ENCODE measurements around the gene CYB5D1.

CYB5D1 gene

DNA sequence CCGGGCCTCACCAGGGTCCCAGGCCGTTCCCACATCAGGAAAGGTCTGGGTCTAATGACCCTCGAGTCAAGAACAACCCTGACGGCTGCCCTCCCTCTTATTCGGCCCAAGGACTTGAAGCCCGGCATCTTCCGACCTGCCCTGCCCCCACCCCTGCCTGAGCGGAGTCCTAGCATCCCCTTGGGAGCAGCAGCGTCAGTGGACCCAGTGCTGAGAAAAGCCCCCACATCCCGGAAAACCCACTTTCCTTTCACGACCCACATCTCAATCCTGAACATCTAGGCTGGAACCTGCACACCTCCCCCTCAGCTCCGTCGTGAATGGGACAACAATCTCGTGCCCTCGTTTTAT lies 2.2 kb upstream of the CYB5D1 start:
- Histone ChIP-seq H3K9ac (ENCODE audit: low read depth, low read length) (peak overlapping the region; percentile 79), H3K27ac (ENCODE audit: low read length) (no peak overlapping the region), H3K4me2 (ENCODE audit: insufficient read depth, low read length) (peak overlapping the region; percentile 100), H2AFZ (ENCODE audit: low read depth, low read length) (no peak overlapping the region), H3K4me3 (ENCODE audit: low read depth in 1 of 2, low read length in 2 of 2) (peak overlapping the region in 1 of 2 experiments; percentile 73; a peak in 2 of 4 replicates), H3K9me3 (ENCODE audit: insufficient read depth, low read length, severe bottlenecking) (no peaks in the 10 kb centered on the region), H3K4me1 (ENCODE audit: insufficient read depth, low read length) (peaks cover 53% of the 10 kb centered on the region), H4K20me1 (ENCODE audit: insufficient read depth, low read length) (peaks cover 2% of the 10 kb centered on the region; the same call in 1 of the 2 replicates), H3K79me2 (ENCODE audit: insufficient read depth, low read length) (peaks cover 35% of the 10 kb centered on the region), H3K27me3 (ENCODE audit: insufficient read depth, low read length, poor library complexity) (no peaks in the 10 kb centered on the region), H3K36me3 (ENCODE audit: insufficient read depth, low read length) (peaks cover 45% of the 10 kb centered on the region)
- DNase-seq (no peak), ATAC-seq (ENCODE audit: insufficient read depth, low read depth) (no peak)
- TF ChIP-seq, protein P1, sequence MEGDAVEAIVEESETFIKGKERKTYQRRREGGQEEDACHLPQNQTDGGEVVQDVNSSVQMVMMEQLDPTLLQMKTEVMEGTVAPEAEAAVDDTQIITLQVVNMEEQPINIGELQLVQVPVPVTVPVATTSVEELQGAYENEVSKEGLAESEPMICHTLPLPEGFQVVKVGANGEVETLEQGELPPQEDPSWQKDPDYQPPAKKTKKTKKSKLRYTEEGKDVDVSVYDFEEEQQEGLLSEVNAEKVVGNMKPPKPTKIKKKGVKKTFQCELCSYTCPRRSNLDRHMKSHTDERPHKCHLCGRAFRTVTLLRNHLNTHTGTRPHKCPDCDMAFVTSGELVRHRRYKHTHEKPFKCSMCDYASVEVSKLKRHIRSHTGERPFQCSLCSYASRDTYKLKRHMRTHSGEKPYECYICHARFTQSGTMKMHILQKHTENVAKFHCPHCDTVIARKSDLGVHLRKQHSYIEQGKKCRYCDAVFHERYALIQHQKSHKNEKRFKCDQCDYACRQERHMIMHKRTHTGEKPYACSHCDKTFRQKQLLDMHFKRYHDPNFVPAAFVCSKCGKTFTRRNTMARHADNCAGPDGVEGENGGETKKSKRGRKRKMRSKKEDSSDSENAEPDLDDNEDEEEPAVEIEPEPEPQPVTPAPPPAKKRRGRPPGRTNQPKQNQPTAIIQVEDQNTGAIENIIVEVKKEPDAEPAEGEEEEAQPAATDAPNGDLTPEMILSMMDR (IDR thresholded peaks at IDR 0.05; ENCODE audit: borderline replicate concordance, extremely low read depth, low read length, poor library complexity, severe bottlenecking): no peak
- TF ChIP-seq EZH2 (IDR thresholded peaks at IDR 0.05; ENCODE audit: borderline replicate concordance, low read depth, low read length, severe bottlenecking): no peak

DNA sequence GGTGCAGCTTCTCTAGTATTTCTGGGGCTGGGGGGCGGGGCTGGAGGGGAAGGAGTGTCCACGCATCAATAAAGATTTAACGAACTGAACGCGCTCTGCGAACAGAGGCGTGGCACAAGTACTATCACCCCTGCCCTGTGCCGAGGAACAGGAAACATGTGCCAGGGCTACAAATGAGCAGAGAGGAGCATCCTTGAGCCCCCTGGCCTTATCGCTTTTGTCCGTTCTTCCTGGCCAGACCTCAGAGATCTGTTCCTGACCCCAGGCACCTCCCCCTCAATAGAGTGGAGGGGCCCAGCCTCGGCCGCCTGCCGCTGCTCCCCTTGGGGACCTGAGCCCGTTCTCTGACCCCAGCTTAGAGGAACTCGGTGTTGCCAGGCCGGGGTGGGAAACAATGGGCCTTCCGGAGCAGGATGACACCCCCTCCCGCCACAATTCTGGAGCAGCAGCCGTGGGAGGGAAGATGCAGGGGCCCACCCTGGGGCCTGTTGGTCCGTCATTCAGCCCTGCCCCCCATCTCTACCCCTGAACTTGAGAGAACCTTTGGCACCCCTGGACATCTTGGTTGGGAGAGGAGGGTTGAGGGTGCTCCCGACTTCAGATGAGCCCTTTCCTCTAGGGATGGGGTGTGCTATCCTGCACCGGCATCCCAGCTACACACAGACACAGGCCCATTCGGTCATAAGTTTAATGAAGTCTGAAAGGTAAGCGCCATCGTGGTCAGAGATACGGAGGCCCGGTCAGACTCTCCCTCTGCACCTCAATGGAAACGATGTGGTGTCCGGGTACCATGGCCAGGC lies 1.6 kb upstream of the CYB5D1 start:
- ATAC-seq (ENCODE audit: insufficient read depth, low read depth) (no peak), DNase-seq (peak; percentile 16)
- H4K20me1 ChIP-seq (ENCODE audit: insufficient read depth, low read length): peaks cover 2% of the 10 kb centered on the region; the same call in 1 of the 2 replicates
- peaks cover 43% of the 10 kb centered on the region for H3K36me3 ChIP-seq (ENCODE audit: insufficient read depth, low read length)
- H3K27me3 ChIP-seq (ENCODE audit: insufficient read depth, low read length, poor library complexity): no peaks in the 10 kb centered on the region
- H3K9me3 ChIP-seq (ENCODE audit: insufficient read depth, low read length, severe bottlenecking): no peaks in the 10 kb centered on the region
- H3K79me2 ChIP-seq (ENCODE audit: insufficient read depth, low read length): peaks cover 35% of the 10 kb centered on the region
- peak overlapping the region; percentile 96 for H2AFZ ChIP-seq (ENCODE audit: low read depth, low read length)
- peak overlapping the region; percentile 79 for H3K9ac ChIP-seq (ENCODE audit: low read depth, low read length)
- H3K4me1 ChIP-seq (ENCODE audit: insufficient read depth, low read length): peaks cover 49% of the 10 kb centered on the region
- H3K27ac ChIP-seq (ENCODE audit: low read length): peak overlapping the region; percentile 98
- H3K4me3 ChIP-seq (ENCODE audit: low read depth in 1 of 2, low read length in 2 of 2): peak overlapping the region; percentile 73 to 83
- TF ChIP-seq, protein P1 (IDR thresholded peaks at IDR 0.05; ENCODE audit: borderline replicate concordance, extremely low read depth, low read length, poor library complexity, severe bottlenecking): no peak
- TF ChIP-seq EZH2 (IDR thresholded peaks at IDR 0.05; ENCODE audit: borderline replicate concordance, low read depth, low read length, severe bottlenecking): no peak
- peak overlapping the region; percentile 100 for H3K4me2 ChIP-seq (ENCODE audit: insufficient read depth, low read length)

DNA sequence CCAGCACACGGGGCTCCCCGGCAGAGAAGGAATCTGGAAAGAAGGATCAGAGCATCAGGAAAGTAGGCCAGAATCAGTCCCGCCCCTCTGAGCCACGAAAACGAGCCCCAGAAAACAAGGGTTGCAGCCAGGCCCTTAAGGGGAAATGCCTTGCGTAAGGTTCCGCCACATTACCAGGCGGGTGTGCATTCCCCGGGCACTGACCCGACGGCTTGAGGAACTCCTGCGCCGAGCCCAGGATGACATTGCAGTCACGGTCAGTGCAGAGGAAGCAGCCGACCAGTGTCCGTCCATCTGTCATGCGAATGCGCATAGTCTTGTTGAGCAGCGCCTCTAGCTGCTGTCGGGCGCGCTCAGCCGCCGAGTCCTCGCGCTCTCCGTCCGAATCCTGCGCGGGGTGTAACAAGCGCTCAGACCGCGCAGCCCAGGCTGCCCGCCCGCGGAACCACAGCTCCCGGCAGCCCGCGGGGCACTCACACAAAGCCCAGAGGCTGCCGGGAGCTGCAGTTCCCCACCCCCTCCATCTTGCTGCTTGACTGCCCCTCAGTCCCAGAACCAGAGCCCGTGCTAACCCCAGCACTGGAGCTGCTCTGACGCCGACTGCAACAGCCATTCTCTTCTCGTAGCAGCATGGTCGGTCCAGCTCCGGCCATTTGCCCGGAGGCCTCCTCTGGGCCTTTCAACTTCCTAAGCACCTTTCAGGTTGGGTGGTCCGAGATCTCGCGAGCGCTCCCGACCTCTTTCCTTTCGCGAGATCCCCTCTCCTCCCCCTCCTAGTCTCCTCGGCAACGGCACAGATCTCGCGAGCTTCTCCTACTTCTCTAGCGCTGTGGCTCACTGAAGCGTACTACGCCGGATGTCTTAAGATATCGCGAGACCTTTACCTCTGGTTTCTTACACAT lies 741 bp upstream of the CYB5D1 start, which contains the start of gene NAA38:
TSS of gene NAA38 (minus strand) at position 749 of the 902 bp plus-strand sequence. CDS start at position 653, 96 bp downstream.
- peaks cover 38% of the 10 kb centered on the region for H3K36me3 ChIP-seq (ENCODE audit: insufficient read depth, low read length)
- H2AFZ ChIP-seq (ENCODE audit: low read depth, low read length): peak within 1 kb of the TSS; percentile 96
- H3K4me2 ChIP-seq (ENCODE audit: insufficient read depth, low read length): peak within 1 kb of the TSS; percentile 100
- TF ChIP-seq, protein P1 (IDR thresholded peaks at IDR 0.05; ENCODE audit: borderline replicate concordance, extremely low read depth, low read length, poor library complexity, severe bottlenecking): peak; percentile 36
- no peak for TF ChIP-seq EZH2 (IDR thresholded peaks at IDR 0.05; ENCODE audit: borderline replicate concordance, low read depth, low read length, severe bottlenecking)
- ATAC-seq (ENCODE audit: insufficient read depth, low read depth) (peak; percentile 91), DNase-seq (peak; percentile 97)
- no peaks in the 10 kb centered on the region for H3K9me3 ChIP-seq (ENCODE audit: insufficient read depth, low read length, severe bottlenecking)
- H3K4me3 ChIP-seq (ENCODE audit: low read depth in 1 of 2, low read length in 2 of 2): peak within 1 kb of the TSS; percentile 73 to 83
- peaks cover 40% of the 10 kb centered on the region for H3K4me1 ChIP-seq (ENCODE audit: insufficient read depth, low read length)
- H4K20me1 ChIP-seq (ENCODE audit: insufficient read depth, low read length): peaks cover 2% of the 10 kb centered on the region; the same call in 1 of the 2 replicates
- H3K79me2 ChIP-seq (ENCODE audit: insufficient read depth, low read length): peaks cover 35% of the 10 kb centered on the region
- peak within 1 kb of the TSS; percentile 98 for H3K27ac ChIP-seq (ENCODE audit: low read length)
- no peaks in the 10 kb centered on the region for H3K27me3 ChIP-seq (ENCODE audit: insufficient read depth, low read length, poor library complexity)
- peak within 1 kb of the TSS; percentile 79 for H3K9ac ChIP-seq (ENCODE audit: low read depth, low read length)

Measured in DND-41 (cell line).